Stimulated activated CD8-positive, alpha-beta memory T cell treated with anti-CD3 and anti-CD28 coated beads, Interleukin-7, amount 100 ng/mL, for 4 hours (primary cell): ENCODE measurements around the gene SLC20A1.
A peak's percentile ranks its signal among the peaks of the same experiment; 100 is the strongest.

ENCODE experiments used
- DNase-seq, 2 donors: peaks; one replicate each; pipeline ENCODE4 v3.0.0-alpha.2; 2020; ENCODE audit warnings: low read depth in 2 of 2

SLC20A1 gene

DNA sequence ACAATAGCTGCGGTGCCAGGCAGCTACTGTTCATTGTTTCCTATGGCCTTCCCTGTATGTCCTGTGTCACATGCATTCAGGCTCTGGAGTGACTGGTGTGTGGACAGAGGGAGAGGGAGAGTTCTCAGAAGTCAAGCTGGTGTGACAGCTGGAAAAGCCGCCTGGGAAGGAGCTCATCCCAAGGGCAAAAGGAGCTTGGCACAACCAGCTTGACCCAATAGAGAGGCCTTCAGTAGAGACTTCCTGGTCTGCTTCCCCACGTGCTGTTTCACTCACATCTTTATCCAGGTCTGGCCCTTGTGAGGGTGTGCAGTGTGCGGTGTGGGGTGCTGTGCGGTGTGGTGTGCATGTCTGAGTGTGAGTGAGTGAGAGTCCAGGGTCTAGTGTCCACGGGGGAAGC is 64.0 kb downstream of the SLC20A1 start:
- no peak for DNase-seq

GRCh38 chr2:112710956-112711750 is 65.4 kb downstream of the SLC20A1 start:
- no peak for DNase-seq

- DNase-seq = no peak
Observed at GRCh38 chr2:112712465-112712864, 66.7 kb downstream of the SLC20A1 start.

DNA sequence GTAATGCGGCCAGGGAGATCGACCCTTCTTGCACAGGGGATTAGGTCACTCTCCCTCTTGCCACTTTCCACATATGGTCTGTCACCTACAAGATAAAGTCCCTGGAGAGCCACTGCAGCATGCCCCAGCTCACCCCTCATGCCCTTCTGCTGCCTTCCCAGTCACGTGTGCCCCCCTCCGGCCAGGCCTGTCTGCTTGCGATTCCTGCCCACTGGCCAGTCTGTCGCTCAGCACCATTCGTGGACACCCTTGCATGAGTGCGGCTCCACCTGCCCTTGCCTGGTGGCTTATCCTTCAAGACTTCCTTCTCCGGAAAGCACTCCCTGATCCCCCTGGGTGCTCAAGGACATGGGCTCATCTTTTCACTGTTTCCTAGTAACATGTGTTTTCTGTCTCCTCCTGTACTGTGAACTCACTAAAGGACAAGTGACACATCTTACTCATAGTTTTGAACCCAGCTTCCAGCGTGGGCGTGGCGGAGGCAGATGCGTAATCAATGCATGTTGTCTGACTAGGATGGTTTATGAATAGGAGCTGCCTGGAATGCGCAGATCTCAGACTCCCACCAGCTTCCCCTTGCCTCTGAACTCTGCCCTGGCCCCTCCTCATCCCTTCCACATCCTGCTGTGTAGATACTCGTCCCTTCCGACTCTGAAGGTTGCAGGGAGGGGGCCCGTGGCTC is 67.3 kb downstream of the SLC20A1 start:
- peak in 1 of 2 donors; percentile 8 for DNase-seq
